K562 (cell line): ENCODE results near the gene TMCC1. TPM values are rescaled to one million over a fixed set of nuclear protein-coding genes. Genes with fewer than 3 reads are reported as not detected.

Experiments
- ATF2 ChIP-seq: sonication (generic); formaldehyde crosslinking; IDR thresholded peaks from 2 replicates; pipeline ENCODE4 v1.8.1; 2022; ENCODE audit warnings: missing genetic modification reagents
- CBX2 ChIP-seq: fragments of 200-600 bp; sonication (generic); IDR thresholded peaks from one replicate; pipeline ENCODE4 v1.6.1; 2012; ENCODE audit warnings: mild to moderate bottlenecking, low read length, inconsistent platforms; ENCODE audit not compliant: insufficient read depth, poor library complexity, severe bottlenecking
- DEAF1 ChIP-seq: fragments of 450-650 bp; formaldehyde crosslinking; IDR thresholded peaks from 2 replicates; pipeline ENCODE4 v1.4.0; 2020; ENCODE audit warnings: mild to moderate bottlenecking, moderate library complexity
- MAFK ChIP-seq: IDR thresholded peaks from 2 replicates; pipeline ENCODE4 v1.6.1; 2011; ENCODE audit warnings: low read length, improper control_type of control experiment
- NCOA6 ChIP-seq: fragments of 450-650 bp; IDR thresholded peaks from 2 replicates; pipeline ENCODE4 v1.6.1; 2017; ENCODE audit warnings: mild to moderate bottlenecking
- PRDM10 ChIP-seq: fragments of 450-650 bp; IDR thresholded peaks from 2 replicates; pipeline ENCODE4 v1.6.1; 2018; ENCODE audit not compliant: partially characterized antibody
- SAP30 ChIP-seq: fragments of 200-600 bp; sonication (generic); IDR thresholded peaks from 2 replicates; pipeline ENCODE4 v1.6.1; 2012; ENCODE audit warnings: borderline replicate concordance, low read depth, mild to moderate bottlenecking, moderate library complexity, low read length, control low read depth, inconsistent platforms; ENCODE audit not compliant: insufficient read depth, poor library complexity, severe bottlenecking
- THRAP3 ChIP-seq: fragments of 450-650 bp; IDR thresholded peaks from 2 replicates; pipeline ENCODE4 v1.6.1; 2016; ENCODE audit warnings: mild to moderate bottlenecking, inconsistent platforms, borderline replicate concordance
- ZFP91 ChIP-seq: sonication (generic); formaldehyde crosslinking; IDR thresholded peaks from 2 replicates; pipeline ENCODE4 v1.8.0; 2022; ENCODE audit warnings: mild to moderate bottlenecking, missing genetic modification reagents
- ZNF354B ChIP-seq: fragments of 250-450 bp; sonication (Bioruptor Pico); IDR thresholded peaks from 2 replicates; pipeline ENCODE4 v1.4.0; 2020
- ZNF41 ChIP-seq: fragments of 250-450 bp; sonication (Bioruptor Pico); conservative IDR thresholded peaks from 2 replicates; pipeline ENCODE4 v1.4.0; 2020; ENCODE audit warnings: mild to moderate bottlenecking
- ZNF609 ChIP-seq: sonication (generic); formaldehyde crosslinking; IDR thresholded peaks from 2 replicates; pipeline ENCODE4 v1.8.1; 2023; ENCODE audit warnings: missing genetic modification reagents, mild to moderate bottlenecking, borderline replicate concordance
- polyA plus RNA-seq, 8 experiments: library from polyadenylated mRNA; depleted of rRNA in 4 of 8; stranded (reverse) in 5 of 8; unstranded in 3 of 8; fragments of >200 nt; fragmentation: Nextera tagmentation in 2 of 8; fragmentation: Illumina TruSeq in 1 of 8; extraction: Ambion mirVana in 2 of 8; extraction: Trizol in 1 of 8; gene quantifications; 2 replicates each; pipeline versions ENCODE4 v1.2.1 to v1.2.3, GENCODE V29; 2011 to 2014; ENCODE audit warnings: inconsistent platforms in 1 of 8, missing spikeins in 1 of 8
- total RNA-seq, 7 experiments: library from RNA; depleted of rRNA in 6 of 7; stranded (reverse); fragments of >200 nt in 6 of 7; fragmentation: Illumina TruSeq in 2 of 7; extraction: Trizol in 2 of 7; gene quantifications; 2 replicates each; pipeline versions ENCODE4 v1.2.1 to v1.2.3, GENCODE V29; 2011 to 2021; ENCODE audit warnings: low replicate concordance in 1 of 7

Gene TMCC1
- total and polyA plus RNA-seq, 9 of the 15 experiments (the other 6 are each of a cell fraction or from before 2014, with no cell fraction given), result 0.89 to 8.7 (median 4.0) TPM

GRCh38 chr3:129943020-129943419, 49.5 kb upstream of the TMCC1 start (continued):
- TF ChIP-seq PRDM10 (no peak), NCOA6 (no peak), DEAF1 (CRISPR knock-in tag) (no peak), ZNF41 (CRISPR knock-in tag) (no peak), CBX2 (no peak), ATF2 (CRISPR knock-in tag) (no peak), MAFK (no peak), THRAP3 (no peak), ZNF354B (CRISPR knock-in tag) (no peak), SAP30 (no peak), ZFP91 (CRISPR knock-in tag) (no peak), ZNF609 (CRISPR knock-in tag) (no peak)
